Measurements from ENCODE around the gene AXIN2.

DNA sequence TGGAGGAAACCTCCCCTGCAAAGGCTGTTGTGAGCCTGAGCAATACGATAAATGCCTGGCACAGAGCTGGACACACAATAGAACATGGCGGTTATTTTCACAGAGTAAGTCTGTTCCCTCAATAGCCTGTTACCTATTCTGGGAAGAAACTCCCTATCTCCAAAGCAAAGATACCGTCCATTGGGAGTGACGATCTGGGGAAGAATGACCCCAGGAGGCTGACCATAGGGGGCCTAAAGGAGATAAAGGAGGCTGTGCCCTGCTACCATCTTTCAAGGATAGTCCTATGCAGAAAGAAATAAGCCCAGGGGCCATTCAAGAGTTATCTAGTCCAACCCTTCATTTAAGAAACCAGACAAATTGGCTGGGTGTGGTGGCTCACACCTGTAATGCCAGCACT is 4.1 kb upstream of the AXIN2 start:
- TF ChIP-seq, protein P1, sequence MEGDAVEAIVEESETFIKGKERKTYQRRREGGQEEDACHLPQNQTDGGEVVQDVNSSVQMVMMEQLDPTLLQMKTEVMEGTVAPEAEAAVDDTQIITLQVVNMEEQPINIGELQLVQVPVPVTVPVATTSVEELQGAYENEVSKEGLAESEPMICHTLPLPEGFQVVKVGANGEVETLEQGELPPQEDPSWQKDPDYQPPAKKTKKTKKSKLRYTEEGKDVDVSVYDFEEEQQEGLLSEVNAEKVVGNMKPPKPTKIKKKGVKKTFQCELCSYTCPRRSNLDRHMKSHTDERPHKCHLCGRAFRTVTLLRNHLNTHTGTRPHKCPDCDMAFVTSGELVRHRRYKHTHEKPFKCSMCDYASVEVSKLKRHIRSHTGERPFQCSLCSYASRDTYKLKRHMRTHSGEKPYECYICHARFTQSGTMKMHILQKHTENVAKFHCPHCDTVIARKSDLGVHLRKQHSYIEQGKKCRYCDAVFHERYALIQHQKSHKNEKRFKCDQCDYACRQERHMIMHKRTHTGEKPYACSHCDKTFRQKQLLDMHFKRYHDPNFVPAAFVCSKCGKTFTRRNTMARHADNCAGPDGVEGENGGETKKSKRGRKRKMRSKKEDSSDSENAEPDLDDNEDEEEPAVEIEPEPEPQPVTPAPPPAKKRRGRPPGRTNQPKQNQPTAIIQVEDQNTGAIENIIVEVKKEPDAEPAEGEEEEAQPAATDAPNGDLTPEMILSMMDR (IDR thresholded peaks at IDR 0.05; ENCODE audit: borderline replicate concordance, extremely low read depth, low read length, poor library complexity, severe bottlenecking), result no peak
- no peak for TF ChIP-seq EZH2 (IDR thresholded peaks at IDR 0.05; ENCODE audit: borderline replicate concordance, low read depth, low read length, severe bottlenecking)
